AG04450 (cell line): ENCODE results near the gene C19orf53. TPM values are rescaled to one million over a fixed set of nuclear protein-coding genes. Genes with fewer than 3 reads are reported as not detected.
"Not testable (repeated sequence)": the region's sequence is repeated elsewhere in the genome, so short reads cannot be mapped to it uniquely, and the experiment has no call there.

Source experiments
- CTCF ChIA-PET: fragments of 300-600, 350-600 bp; formaldehyde crosslinking; extraction: SDS; loops from one replicate; lab custom pipeline; 2022; ENCODE audit warnings: antibody characterized with exemption, inconsistent platforms; lab: Charles Lee
- POLR2A ChIA-PET: fragments of 350-600 bp; formaldehyde crosslinking; extraction: SDS; loops from one replicate; lab custom pipeline; 2021; ENCODE audit warnings: antibody characterized with exemption, inconsistent platforms; lab: Yijun Ruan, JAX
- DNase-seq: peaks from one replicate; pipeline ENCODE4 v3.0.0-alpha.2; 2011; ENCODE audit warnings: low read depth, low spot score
- H3K27ac ChIP-seq: one replicate; pipeline ENCODE4 v1.5.1; 2012; ENCODE audit warnings: low read depth, low read length, control low read depth
- H3K27me3 ChIP-seq: one replicate; pipeline ENCODE4 v1.6.0; 2012; ENCODE audit warnings: low read length; ENCODE audit not compliant: control insufficient read depth, insufficient read depth
- H3K4me3 ChIP-seq: 2 replicates; pipeline ENCODE4 v1.5.1; 2011; ENCODE audit warnings: mild to moderate bottlenecking, low read depth, low read length, control low read depth
- H3K9me3 ChIP-seq: 2 replicates; pipeline ENCODE4 v1.5.1; 2012; ENCODE audit warnings: low read length; ENCODE audit not compliant: control insufficient read depth, insufficient read depth
- polyA plus RNA-seq: library from polyadenylated mRNA; depleted of rRNA; stranded (reverse); fragments of >200 nt; gene quantifications from 2 replicates; pipeline ENCODE4 v1.2.3, GENCODE V29; 2011
- TF ChIP-seq, protein P1 (sequence below): IDR thresholded peaks from 2 replicates; pipeline ENCODE4 v1.5.1; 2011; ENCODE audit warnings: low read depth, low read length, control low read depth, inconsistent platforms

Gene C19orf53
- polyA plus RNA-seq, 1 experiment = 145 TPM

GRCh38 chr19:13778847-13779246, 4.6 kb downstream of the C19orf53 start:
- Histone ChIP-seq H3K9me3 (peaks cover 5% of the 10 kb centered on the region; the same call in 1 of the 2 replicates), H3K27me3 (no peaks in the 10 kb centered on the region), H3K4me3 (no peak overlapping the region), H3K27ac (no peak overlapping the region)
- TF ChIP-seq, protein P1, sequence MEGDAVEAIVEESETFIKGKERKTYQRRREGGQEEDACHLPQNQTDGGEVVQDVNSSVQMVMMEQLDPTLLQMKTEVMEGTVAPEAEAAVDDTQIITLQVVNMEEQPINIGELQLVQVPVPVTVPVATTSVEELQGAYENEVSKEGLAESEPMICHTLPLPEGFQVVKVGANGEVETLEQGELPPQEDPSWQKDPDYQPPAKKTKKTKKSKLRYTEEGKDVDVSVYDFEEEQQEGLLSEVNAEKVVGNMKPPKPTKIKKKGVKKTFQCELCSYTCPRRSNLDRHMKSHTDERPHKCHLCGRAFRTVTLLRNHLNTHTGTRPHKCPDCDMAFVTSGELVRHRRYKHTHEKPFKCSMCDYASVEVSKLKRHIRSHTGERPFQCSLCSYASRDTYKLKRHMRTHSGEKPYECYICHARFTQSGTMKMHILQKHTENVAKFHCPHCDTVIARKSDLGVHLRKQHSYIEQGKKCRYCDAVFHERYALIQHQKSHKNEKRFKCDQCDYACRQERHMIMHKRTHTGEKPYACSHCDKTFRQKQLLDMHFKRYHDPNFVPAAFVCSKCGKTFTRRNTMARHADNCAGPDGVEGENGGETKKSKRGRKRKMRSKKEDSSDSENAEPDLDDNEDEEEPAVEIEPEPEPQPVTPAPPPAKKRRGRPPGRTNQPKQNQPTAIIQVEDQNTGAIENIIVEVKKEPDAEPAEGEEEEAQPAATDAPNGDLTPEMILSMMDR = no peak
- ChIA-PET CTCF (no interaction called here), POLR2A (no interaction called here)
- DNase-seq = no peak

GRCh38 chr19:13779794-13780193, 5.5 kb downstream of the C19orf53 start:
- H3K4me3 ChIP-seq, CTCF ChIA-PET, H3K27ac ChIP-seq, H3K27me3 ChIP-seq, DNase-seq, H3K9me3 ChIP-seq: not testable (repeated sequence)
- POLR2A ChIA-PET = interaction anchor here (0.5 kb wide), 1 partner anchor 25 kb away, joined by 9 read pairs; no protein-coding TSS in a partner anchor

GRCh38 chr19:13781547-13781946, 7.3 kb downstream of the C19orf53 start:
- Histone ChIP-seq H3K9me3 (peaks cover 2% of the 10 kb centered on the region; the same call in 1 of the 2 replicates), H3K27ac (no peak overlapping the region), H3K27me3 (no peaks in the 10 kb centered on the region), H3K4me3 (no peak overlapping the region)
- POLR2A ChIA-PET = interaction anchor here (0.6 to 1.0 kb wide), 5 partner anchors 14 to 81 kb away, joined by 3 to 8 read pairs (median 5); partner anchors contain the start of gene ZSWIM4
- CTCF ChIA-PET = interaction anchor here (1.5 kb wide), 1 partner anchor 81 kb away, joined by 5 read pairs; no protein-coding TSS in a partner anchor
- no peak for DNase-seq
- TF ChIP-seq, protein P1 = no peak

DNA sequence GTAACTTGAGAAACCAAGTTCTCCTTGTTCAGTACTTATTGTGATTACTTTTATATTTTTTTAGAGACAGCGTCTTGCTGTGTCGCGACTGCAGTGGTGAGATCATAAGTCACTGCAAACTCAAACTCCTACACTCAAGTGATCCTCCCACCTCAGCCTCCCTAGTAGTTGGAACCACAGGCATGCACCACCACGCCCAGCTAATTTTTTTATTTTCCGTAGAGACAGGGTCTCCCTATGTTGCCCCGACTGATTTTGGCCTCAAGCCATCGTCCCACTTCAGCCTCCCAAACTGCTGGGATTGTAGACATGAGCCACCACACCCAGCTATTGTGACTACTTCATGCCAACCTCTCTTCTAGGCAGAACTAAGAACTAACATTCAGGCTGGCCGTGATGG, 8.3 kb downstream of the C19orf53 start:
- ChIA-PET CTCF (no interaction called here), POLR2A (no interaction called here)
- Histone ChIP-seq H3K27ac (no peak overlapping the region), H3K27me3 (no peaks in the 10 kb centered on the region), H3K4me3 (no peak overlapping the region), H3K9me3 (peaks cover 2% of the 10 kb centered on the region; the same call in 1 of the 2 replicates)
- DNase-seq = no peak
- TF ChIP-seq, protein P1 = no peak

GRCh38 chr19:13783565-13784500, 9.6 kb downstream of the C19orf53 start:
- no peak overlapping the region for H3K4me3 ChIP-seq
- H3K27ac ChIP-seq = no peak overlapping the region
- TF ChIP-seq, protein P1 = no peak
- peaks cover 2% of the 10 kb centered on the region; the same call in 1 of the 2 replicates for H3K9me3 ChIP-seq
- H3K27me3 ChIP-seq = no peaks in the 10 kb centered on the region
- POLR2A ChIA-PET = interaction anchor here (0.6 to 1.6 kb wide), 5 partner anchors 12 to 594 kb away, joined by 4 to 7 read pairs (median 4); partner anchors contain the start of gene ZSWIM4
- DNase-seq = no peak
- CTCF ChIA-PET = interaction anchor here (0.6 to 2.4 kb wide), 17 partner anchors 9 to 910 kb away, joined by 3 to 60 read pairs (median 4); partner anchors contain the start of gene C19orf53
